NCI-H2196 treated with DMSO at 0.1 percent for 48 hours (cell line): ENCODE results near the gene OCA2.

Source experiments
- DNase-seq: peaks from one replicate; lab custom pipeline; 2025; ENCODE audit not compliant: unreplicated experiment; lab: John Stamatoyannopoulos, UW

The OCA2 gene

DNA sequence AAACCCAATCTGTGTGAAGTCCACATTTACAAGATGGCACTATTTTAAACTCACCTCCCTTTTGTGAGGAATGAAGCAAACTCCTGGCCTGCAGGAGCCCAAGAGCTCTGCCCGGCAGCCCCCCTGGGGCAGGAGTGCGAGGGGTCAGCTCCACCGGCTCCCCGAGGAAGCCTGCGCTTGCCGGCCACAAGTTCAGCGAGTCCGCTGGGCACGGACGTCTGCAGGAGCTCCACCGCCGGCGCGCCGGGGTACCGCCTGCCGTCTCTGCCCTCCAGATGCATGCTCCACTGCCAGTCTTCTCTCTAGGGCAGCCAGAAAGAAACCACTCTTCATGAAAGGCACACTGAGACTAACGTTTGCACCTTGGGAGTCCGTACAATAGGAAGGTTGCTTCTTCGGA lies 17.5 kb downstream of the OCA2 start:
- no peak for DNase-seq

- no peak for DNase-seq
Observed at GRCh38 chr15:28080386-28080785, 18.7 kb downstream of the OCA2 start.

- DNase-seq, result no peak
Observed at GRCh38 chr15:28079313-28079969, 19.7 kb downstream of the OCA2 start.

GRCh38 chr15:28078191-28078719 lies 20.9 kb downstream of the OCA2 start:
- DNase-seq, result no peak

- DNase-seq, result no peak
Observed at GRCh38 chr15:28075573-28075972, 23.5 kb downstream of the OCA2 start.

DNA sequence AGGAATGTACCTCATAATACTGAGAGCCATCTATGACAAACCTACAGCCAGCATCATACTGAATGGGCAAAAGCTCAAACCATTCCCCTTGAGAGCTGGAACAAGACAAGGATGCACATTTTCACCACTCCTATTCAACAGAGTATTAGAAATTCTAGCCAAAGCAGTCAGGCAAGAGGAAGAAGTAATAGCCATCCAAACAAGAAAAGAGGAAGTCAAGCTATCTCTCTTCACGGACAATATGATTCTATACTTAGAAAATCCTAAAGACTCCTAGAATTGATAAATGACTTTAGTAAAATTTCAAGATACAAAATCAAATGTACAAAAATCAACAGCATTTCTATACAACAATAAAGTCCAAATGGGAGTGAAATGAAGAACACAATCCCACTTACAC lies 30.2 kb downstream of the OCA2 start:
- no peak for DNase-seq

DNA sequence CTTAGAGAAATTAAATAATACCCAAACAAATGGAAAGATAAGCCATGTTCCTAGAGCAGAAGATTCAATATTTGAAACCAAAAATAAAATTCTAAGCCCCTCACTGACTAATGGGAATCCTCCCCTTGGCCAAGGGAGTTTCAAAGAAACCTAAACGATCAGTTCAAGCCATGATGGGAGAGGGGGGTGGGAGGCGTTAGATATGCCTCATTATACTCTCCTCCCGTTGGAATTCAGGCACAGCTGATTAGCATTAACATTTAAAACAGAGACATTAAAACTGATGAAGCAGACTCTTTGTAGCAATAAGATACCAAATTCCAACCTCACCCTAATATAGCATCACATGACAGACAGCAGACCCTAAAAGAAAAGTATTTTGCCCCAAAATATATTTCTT lies 32.9 kb downstream of the OCA2 start:
- DNase-seq, result no peak

GRCh38 chr15:28060005-28060404 lies 39.1 kb downstream of the OCA2 start:
- no peak for DNase-seq

DNA sequence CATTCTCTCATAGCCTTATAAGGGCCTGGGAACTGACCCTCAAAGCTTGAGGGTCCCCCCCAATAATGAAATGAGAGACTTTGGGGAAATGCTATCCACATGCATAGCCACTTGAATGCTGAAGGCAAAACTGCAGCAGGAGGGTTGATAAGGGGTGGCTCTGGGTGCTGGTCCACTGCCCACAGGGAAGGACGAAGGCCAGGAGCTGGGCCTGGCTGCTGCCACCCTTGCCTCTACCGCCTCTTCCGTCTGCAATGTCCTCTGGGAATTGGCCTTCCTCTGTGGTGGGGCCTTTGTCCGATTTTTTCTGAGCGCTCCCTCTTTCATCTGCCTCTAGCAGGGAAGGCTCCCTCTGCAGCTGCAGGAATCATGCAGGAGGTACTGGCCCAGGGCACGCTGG lies 41.0 kb downstream of the OCA2 start:
- DNase-seq, result no peak

- no peak for DNase-seq
Observed at GRCh38 chr15:28051955-28052633, 47.0 kb downstream of the OCA2 start.

DNA sequence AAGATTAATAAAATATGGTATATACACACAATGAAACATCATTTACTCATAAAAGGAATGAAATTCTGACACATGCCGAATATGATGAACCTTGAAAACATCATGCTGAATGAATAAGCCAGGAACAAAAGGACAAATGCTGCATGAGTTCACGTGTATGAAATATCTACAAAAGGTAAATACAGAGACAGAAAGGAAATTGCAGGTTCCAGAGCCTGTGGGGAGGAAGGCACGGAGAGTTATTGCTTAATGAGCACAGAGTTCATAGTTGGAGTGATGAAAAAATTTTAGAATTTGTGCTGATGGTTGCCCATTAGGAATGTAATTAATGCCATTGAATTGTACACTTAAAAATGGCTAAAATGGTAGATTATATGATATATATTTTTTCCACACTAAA lies 49.5 kb downstream of the OCA2 start:
- DNase-seq, result no peak

- DNase-seq, result no peak
Observed at GRCh38 chr15:28047277-28047676, 51.8 kb downstream of the OCA2 start.

DNA sequence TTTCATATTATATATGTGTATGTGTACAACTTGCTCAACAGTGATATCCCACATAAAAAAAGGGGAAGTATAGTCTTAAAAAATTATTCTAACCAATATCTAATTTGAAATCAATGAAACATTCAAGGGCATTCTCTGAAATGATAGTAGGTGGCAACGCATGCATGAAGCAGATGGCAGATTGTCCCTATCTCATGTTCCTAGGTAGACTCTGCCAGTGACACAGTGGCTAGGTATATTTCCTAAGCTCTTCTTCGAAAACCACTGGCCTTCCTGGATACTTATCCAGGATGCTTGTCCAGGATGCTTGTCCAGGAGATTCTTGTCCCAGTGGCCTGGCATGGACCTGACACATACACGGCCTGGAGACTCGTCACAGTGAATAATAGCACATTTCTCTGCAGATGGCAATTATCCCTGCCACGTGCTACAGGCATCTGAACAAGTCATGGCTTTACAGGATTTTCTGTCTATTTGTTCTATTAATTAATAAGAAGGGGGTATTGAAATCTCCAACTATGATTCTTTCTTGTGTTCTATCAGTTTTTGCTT lies 54.9 kb downstream of the OCA2 start:
- no peak for DNase-seq

DNA sequence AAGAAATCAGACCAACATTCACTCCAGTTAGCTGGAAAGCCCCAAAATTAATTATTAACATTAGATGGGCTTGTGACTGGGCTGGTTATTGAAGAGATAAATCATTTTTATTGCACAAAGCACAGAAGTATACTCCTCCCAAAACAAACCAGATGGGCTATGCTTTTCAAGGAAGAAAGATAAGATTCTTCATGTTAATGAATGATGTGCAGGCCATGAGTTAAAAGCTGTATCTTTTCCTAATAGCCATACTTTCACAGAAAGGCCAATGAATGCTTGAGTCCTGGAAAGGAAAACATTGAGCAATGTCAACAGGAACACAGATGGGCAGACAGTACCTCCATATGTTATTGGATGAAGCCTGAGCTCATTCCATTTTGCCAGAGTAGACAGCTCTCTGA lies 55.4 kb downstream of the OCA2 start:
- no peak for DNase-seq

GRCh38 chr15:28037969-28038590 lies 61.0 kb downstream of the OCA2 start:
- no peak for DNase-seq

- DNase-seq, result no peak
Observed at GRCh38 chr15:28033443-28033842, 65.7 kb downstream of the OCA2 start.

GRCh38 chr15:28030801-28031200 lies 68.3 kb downstream of the OCA2 start:
- DNase-seq, result no peak

- no peak for DNase-seq
Observed at GRCh38 chr15:28027714-28028076, 71.4 kb downstream of the OCA2 start.

DNA sequence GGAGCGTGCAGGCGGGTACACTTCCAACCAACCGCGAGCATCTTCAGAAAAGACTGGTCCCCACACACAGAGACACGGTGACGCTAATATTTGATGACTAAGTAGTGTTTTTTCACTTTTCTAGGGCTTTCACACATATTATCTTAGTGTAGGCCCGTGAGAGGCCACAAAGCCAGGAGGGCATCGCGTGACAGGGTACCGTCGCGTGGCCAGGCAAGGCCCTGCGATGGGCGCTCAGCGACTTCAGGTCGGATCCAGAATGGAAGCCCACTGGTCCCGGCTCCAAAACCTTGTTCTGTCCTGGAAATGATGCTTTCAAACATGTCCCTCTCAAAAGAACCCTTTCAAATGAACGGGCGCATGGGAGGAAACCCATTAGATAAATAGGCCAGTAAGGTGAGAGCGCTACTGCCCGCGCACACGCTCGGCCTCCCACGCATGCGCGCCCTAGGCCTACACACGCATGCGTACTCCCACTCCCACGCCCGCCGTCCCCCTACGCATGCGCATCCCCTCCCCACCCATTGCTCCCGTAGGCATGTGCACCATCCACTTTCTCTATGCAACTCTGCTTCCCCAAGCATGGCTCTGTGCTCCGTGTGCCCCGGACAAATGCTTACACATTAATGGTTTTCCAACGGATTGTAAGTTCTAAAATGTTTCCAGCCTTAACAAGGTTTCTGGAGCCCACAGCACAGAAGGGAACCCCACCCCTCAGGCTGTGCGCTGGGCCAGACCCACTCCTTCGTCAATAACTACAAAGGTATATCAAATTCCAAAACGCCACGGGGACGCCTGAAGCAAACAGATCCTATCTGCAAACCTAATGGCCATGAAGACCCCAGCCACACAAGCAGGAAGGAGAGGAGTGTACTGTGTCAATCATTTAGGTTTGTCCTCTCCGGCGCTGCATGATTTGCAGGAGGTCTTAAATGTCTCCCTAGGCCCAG lies 72.1 kb downstream of the OCA2 start:
- no peak for DNase-seq

DNA sequence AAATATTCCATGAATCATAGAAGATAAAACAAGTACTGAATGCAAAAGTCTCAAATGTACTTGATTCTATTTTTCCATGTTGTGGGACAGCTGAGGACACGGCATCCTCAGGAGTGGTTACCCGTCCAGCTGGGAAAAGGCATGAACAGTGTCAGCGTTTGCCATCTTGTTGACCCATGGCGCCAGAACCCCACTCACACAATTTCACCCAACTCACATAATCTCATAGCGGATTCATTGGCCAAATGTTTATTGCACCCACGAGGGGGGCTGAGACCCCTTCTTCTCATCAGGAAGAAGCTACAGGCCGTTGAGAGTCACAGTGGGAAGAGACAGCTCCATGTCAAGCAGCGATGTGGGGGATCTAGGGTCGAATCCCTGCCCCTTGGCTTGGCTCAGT lies 72.9 kb downstream of the OCA2 start:
- no peak for DNase-seq

DNA sequence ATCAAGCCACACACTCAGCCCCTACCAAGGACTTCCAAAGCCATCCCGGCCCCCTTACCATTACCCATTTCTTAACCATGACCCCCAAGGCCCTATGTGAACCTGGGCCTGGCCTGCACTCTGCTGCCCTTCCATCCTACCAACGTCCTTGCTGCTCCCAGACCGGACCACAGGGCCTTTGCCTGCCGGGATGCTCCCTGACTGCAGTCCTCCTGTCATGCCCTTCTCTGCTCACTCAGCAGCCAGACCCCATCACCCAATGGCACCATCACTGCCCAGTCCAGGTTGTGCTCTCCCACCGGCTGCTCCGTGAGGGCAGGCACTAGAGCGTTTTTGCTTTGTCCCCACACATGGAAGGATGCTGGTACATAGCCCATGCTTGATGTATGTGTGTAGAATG lies 73.7 kb downstream of the OCA2 start:
- no peak for DNase-seq
